Natural killer cell (primary cell): ENCODE measurements around the gene TTC24. TPM values are rescaled to one million over a fixed set of nuclear protein-coding genes. Genes with fewer than 3 reads are reported as not detected.
A peak's percentile ranks its signal among the peaks of the same experiment; 100 is the strongest.

ENCODE experiments used
- ATAC-seq, 3 donors: fragments of 150-1000 bp in 2 of 3; fragments of 200-7000 bp in 1 of 3; cut with Tn5 transposase; 1 replicate in 1 of 3; 2 replicates in 2 of 3; pipeline ENCODE4 v1.10.0; 2021; ENCODE audit warnings: mild to moderate bottlenecking in 2 of 3, moderate library complexity in 2 of 3
- DNase-seq, 2 donors: peaks; one replicate each; pipeline versions ENCODE4 v3.0.0 to v3.0.0-alpha.2; 2013 to 2021; ENCODE audit warnings: mixed read lengths in 1 of 2
- H3K27ac ChIP-seq: one replicate; pipeline ENCODE4 v1.5.1; 2013; ENCODE audit warnings: mild to moderate bottlenecking, low read length
- H3K27me3 ChIP-seq: one replicate; pipeline ENCODE4 v1.6.1; 2013; ENCODE audit warnings: low read length; ENCODE audit not compliant: control insufficient read depth, insufficient read depth
- H3K36me3 ChIP-seq: one replicate; pipeline ENCODE4 v1.6.1; 2013; ENCODE audit warnings: low read length; ENCODE audit not compliant: control insufficient read depth, insufficient read depth
- H3K4me1 ChIP-seq: one replicate; pipeline ENCODE4 v1.6.1; 2013; ENCODE audit warnings: low read length; ENCODE audit not compliant: control insufficient read depth, insufficient read depth
- H3K4me3 ChIP-seq: one replicate; pipeline ENCODE4 v1.5.1; 2013; ENCODE audit warnings: low read length
- H3K9me3 ChIP-seq: one replicate; pipeline ENCODE4 v1.6.1; 2013; ENCODE audit warnings: low read length; ENCODE audit not compliant: control insufficient read depth, insufficient read depth
- H3K27ac Mint-ChIP-seq, 2 donors: one replicate each; pipeline ENCODE4 v1.8.0; 2022; ENCODE audit warnings: mild to moderate bottlenecking in 2 of 2, mixed read lengths in 2 of 2, moderate library complexity in 1 of 2
- H3K27me3 Mint-ChIP-seq, 2 donors: one replicate each; pipeline ENCODE4 v1.8.0; 2022; ENCODE audit warnings: low read depth in 2 of 2, mixed read lengths in 2 of 2
- H3K36me3 Mint-ChIP-seq: one replicate; pipeline ENCODE4 v1.8.0; 2022; ENCODE audit warnings: mixed read lengths
- H3K4me1 Mint-ChIP-seq, 2 donors: one replicate each; pipeline ENCODE4 v1.8.0; 2022; ENCODE audit warnings: mixed read lengths in 2 of 2
- H3K4me3 Mint-ChIP-seq: one replicate; pipeline ENCODE4 v1.8.0; 2022; ENCODE audit warnings: mild to moderate bottlenecking, moderate library complexity, mixed read lengths
- H3K9me3 Mint-ChIP-seq, 2 donors: one replicate each; pipeline ENCODE4 v1.8.0; 2022; ENCODE audit warnings: mixed read lengths in 2 of 2
- WGBS: methylation state at CpG from one replicate; pipeline ENCODE4 v1.1.7; 2013; ENCODE audit warnings: missing lambda C conversion rate; ENCODE audit not compliant: insufficient coverage; 5-methylcytosine and 5-hydroxymethylcytosine counted together
- intact Hi-C: fragments of 100-400 bp; cut with micrococcal nuclease; formaldehyde crosslinking; loops from one replicate; pipeline ENCODE4 v1.14.2; 2022
- total RNA-seq, 4 donors: library from RNA; stranded (reverse); fragments of 120-200 nt in 1 of 4; gene quantifications; one replicate each; pipeline versions ENCODE4 v1.2.3 to v1.2.4, GENCODE V29; 2013 to 2022
- TF ChIP-seq, protein P1 (sequence below): fragments of 200-600 bp; IDR thresholded peaks from one replicate; pipeline ENCODE4 v1.8.0; 2022; ENCODE audit warnings: antibody characterized with exemption

TTC24 gene
- total RNA-seq, 3 donors from 2014 or later (not counting 1 experiment from before 2014, with no cell fraction given) = 3.3 to 4.1 (median 4.0) TPM

DNA sequence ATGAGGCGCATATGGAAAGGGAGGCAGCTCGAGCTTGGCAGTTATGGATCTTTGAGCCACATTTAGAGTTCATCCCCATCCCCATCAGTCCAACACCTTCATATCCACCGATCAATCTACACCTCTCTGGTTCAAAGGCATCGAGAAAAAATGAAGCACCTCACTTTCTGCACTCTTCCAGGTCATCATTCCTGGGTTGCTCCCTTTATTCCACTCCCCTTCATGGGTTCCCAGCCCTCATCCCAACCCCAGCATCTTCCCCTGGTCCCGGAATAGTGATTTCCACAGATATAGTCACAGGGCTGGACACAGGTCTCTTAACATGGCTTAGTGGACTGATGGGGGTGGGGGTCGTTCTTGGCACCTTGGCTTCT, 40.0 kb downstream of the TTC24 start:
- no peaks in the 10 kb centered on the region for H3K36me3 Mint-ChIP-seq
- Histone ChIP-seq H3K9me3 (no peaks in the 10 kb centered on the region), H3K4me3 (no peak overlapping the region), H3K27me3 (peaks cover 17% of the 10 kb centered on the region), H3K36me3 (no peaks in the 10 kb centered on the region), H3K4me1 (peaks cover 9% of the 10 kb centered on the region), H3K27ac (no peak overlapping the region)
- peaks cover 55 to 62% of the 10 kb centered on the region in 2 donors for H3K27me3 Mint-ChIP-seq
- intact Hi-C loops = no loop called here
- DNase-seq = no peak
- H3K9me3 Mint-ChIP-seq = no peaks in the 10 kb centered on the region
- H3K27ac Mint-ChIP-seq = no peak overlapping the region
- 27% methylated on average over 6 of the region's 6 CpGs for WGBS
- H3K4me1 Mint-ChIP-seq = no peaks in the 10 kb centered on the region
- TF ChIP-seq, protein P1, sequence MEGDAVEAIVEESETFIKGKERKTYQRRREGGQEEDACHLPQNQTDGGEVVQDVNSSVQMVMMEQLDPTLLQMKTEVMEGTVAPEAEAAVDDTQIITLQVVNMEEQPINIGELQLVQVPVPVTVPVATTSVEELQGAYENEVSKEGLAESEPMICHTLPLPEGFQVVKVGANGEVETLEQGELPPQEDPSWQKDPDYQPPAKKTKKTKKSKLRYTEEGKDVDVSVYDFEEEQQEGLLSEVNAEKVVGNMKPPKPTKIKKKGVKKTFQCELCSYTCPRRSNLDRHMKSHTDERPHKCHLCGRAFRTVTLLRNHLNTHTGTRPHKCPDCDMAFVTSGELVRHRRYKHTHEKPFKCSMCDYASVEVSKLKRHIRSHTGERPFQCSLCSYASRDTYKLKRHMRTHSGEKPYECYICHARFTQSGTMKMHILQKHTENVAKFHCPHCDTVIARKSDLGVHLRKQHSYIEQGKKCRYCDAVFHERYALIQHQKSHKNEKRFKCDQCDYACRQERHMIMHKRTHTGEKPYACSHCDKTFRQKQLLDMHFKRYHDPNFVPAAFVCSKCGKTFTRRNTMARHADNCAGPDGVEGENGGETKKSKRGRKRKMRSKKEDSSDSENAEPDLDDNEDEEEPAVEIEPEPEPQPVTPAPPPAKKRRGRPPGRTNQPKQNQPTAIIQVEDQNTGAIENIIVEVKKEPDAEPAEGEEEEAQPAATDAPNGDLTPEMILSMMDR = no peak
- no peak overlapping the region for H3K4me3 Mint-ChIP-seq
- no peak for ATAC-seq

DNA sequence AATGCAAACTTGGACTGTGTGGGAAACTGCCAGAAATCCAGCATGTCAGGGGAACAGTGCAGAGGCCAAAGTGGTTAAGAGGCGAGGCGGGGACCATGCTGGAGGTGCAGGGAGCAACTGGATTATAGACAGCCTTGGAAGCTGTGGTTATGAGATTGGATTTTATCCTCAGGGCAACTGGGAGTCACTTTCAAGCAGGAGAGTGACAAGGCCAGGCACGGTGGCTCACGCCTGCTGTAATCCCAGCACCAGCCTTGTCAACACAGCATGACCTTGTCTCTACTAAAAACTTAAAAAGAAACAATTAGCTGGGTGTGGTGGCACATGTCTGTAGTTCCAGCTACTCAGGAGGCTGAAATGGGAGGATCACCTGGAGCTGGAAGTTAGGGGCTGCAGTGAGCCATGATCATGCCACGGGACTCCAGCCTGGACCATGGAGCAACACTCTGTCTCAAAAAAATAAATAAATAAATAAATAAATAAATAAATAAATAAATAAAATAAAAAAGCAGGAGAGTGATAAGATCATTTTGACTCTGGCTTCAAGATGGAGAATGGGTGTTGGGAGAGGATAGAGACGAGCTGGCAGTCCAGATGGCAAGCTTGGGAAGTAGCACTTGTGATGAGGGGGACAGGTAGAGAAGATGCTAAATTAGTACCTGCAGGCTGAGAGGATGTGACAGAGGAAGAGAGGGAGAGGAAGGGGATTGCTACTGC, 43.2 kb downstream of the TTC24 start:
- ATAC-seq (no peak), DNase-seq (no peak)
- TF ChIP-seq, protein P1 = no peak
- no peaks in the 10 kb centered on the region for H3K9me3 ChIP-seq
- Mint-ChIP-seq H3K4me3 (peak overlapping the region; percentile 42), H3K36me3 (no peaks in the 10 kb centered on the region), H3K27me3 (peaks cover 58 to 62% of the 10 kb centered on the region in 2 donors), H3K4me1 (peaks cover 7 to 8% of the 10 kb centered on the region in 2 donors), H3K27ac (no peak overlapping the region), H3K9me3 (no peaks in the 10 kb centered on the region)
- WGBS = 81% methylated on average over 5 of the region's 6 CpGs
- intact Hi-C loops = no loop called here
- H3K27ac ChIP-seq = no peak overlapping the region
- no peak overlapping the region for H3K4me3 ChIP-seq
- peaks cover 32% of the 10 kb centered on the region for H3K27me3 ChIP-seq
- H3K4me1 ChIP-seq = peaks cover 23% of the 10 kb centered on the region
- H3K36me3 ChIP-seq = no peaks in the 10 kb centered on the region

DNA sequence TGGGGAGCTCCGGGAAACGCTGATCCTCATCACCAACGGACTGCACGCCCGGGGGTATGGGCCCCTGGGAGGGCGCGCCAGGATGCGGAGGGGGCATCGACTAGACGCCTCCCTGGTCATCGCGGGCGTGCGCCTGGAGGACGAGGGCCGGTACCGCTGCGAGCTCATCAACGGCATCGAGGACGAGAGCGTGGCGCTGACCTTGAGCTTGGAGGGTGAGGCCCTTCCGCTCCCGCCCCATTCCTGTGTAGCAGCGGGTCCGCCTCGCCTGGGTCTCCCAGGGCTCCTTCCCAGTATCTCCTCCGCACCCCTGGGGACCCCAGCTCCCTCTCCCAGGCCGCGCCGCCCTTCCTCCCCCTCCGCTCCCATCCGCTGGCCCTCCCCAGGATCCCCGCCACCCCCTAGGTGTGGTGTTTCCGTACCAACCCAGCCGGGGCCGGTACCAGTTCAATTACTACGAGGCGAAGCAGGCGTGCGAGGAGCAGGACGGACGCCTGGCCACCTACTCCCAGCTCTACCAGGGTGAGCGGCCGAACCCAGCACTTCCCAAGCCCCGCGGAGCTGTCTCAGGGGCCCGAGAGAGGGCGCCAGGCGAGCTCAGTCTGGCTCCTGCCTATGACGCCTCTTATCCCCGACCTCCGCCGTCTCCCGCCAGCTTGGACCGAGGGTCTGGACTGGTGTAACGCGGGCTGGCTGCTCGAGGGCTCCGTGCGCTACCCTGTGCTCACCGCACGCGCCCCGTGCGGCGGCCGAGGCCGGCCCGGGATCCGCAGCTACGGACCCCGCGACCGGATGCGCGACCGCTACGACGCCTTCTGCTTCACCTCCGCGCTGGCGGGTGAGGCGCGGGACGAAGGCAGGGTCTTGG, 44.7 kb downstream of the TTC24 start:
- Histone ChIP-seq H3K36me3 (no peaks in the 10 kb centered on the region), H3K4me3 (no peak overlapping the region), H3K9me3 (no peaks in the 10 kb centered on the region), H3K4me1 (peaks cover 23% of the 10 kb centered on the region), H3K27me3 (peaks cover 30% of the 10 kb centered on the region), H3K27ac (no peak overlapping the region)
- Mint-ChIP-seq H3K4me3 (peak overlapping the region; percentile 40), H3K9me3 (no peaks in the 10 kb centered on the region), H3K36me3 (no peaks in the 10 kb centered on the region), H3K4me1 (peaks cover 7 to 8% of the 10 kb centered on the region in 2 donors), H3K27ac (no peak overlapping the region), H3K27me3 (peaks cover 61 to 63% of the 10 kb centered on the region in 2 donors)
- ATAC-seq (peak; percentile 42 to 61 (median 51)), DNase-seq (peak in 1 of 2 donors; percentile 61)
- TF ChIP-seq, protein P1 = peak; percentile 9
- intact Hi-C loops = no loop called here
- 2% methylated on average over 87 of the region's 87 CpGs for WGBS
